ENCODE results near the gene STARD13.

- no peak for TF ChIP-seq POLR2A (IDR thresholded peaks at IDR 0.05)
- TF ChIP-seq, protein P1, sequence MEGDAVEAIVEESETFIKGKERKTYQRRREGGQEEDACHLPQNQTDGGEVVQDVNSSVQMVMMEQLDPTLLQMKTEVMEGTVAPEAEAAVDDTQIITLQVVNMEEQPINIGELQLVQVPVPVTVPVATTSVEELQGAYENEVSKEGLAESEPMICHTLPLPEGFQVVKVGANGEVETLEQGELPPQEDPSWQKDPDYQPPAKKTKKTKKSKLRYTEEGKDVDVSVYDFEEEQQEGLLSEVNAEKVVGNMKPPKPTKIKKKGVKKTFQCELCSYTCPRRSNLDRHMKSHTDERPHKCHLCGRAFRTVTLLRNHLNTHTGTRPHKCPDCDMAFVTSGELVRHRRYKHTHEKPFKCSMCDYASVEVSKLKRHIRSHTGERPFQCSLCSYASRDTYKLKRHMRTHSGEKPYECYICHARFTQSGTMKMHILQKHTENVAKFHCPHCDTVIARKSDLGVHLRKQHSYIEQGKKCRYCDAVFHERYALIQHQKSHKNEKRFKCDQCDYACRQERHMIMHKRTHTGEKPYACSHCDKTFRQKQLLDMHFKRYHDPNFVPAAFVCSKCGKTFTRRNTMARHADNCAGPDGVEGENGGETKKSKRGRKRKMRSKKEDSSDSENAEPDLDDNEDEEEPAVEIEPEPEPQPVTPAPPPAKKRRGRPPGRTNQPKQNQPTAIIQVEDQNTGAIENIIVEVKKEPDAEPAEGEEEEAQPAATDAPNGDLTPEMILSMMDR (IDR thresholded peaks at IDR 0.05): no peak
These were observed 113.2 kb downstream of the STARD13 start for GRCh38 chr13:33172400-33172799.
